HG03571 (cell line): ENCODE results near the gene DNAH14.
"Not testable (repeated sequence)": the region's sequence is repeated elsewhere in the genome, so short reads cannot be mapped to it uniquely, and the experiment has no call there.

ENCODE experiments used
- ATAC-seq: cut with Tn5 transposase; IDR thresholded peaks from one replicate; pipeline ENCODE4 v1.9.1; 2021; ENCODE audit not compliant: unreplicated experiment

Gene DNAH14

GRCh38 chr1:224929335-224930237, at the start of gene DNAH14:
Gene DNAH14, plus strand, starts transcription at chr1:224929675. Its CDS starts 23,028 bp downstream, at chr1:224952703.
- ATAC-seq, result no peak

DNA sequence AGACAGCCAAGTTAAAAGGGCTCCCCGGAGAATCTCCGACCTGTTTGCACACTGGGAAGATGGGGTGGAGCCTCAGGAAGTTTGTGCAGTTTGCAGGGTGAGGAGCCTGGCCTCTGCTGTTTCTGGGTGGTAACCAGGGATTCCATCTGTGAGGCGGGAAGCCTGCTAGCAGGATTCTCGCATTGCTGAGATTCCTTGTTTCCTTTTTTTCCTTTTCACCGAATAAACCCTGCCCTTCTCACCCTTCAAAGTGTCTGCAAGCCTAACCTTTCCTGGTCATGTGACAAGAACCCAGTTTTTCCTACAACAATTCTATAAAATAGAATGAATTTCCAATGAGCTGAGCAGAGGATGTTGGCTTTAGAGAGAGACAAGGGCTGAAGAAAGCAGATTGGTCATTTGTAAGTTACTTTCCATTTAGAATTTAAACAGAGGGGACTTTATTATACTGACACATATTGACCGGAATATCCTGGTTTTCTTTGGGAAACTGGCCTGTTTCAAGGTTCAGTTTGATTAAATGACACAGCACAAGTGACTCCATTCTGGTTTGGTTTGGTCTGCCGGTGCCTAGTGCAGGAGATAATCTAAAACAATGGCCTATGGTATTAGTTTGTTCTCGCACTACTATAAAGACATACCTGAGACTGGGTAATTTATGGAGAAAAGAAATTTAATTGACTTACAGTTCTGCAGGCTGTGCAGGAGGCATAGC, 48.7 kb upstream of the DNAH14 start:
- no peak for ATAC-seq

DNA sequence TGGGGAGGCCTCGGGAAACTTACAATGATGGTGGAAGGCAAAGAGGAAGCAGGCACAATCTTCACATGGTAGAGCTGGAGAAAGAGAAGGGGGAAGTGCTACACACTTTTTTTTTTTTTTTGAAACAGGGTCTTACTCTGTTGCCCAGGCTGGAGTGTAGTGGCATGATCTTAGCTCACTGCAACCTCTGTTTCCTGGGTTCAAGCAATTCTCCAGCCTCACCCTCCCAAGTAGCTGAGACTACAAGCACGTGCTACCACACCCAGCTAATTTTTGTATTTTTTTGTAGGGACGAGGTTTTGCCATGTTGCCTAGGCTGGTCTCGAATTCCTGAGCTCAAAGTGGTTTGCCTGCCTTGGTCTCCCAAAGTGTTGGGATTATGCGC, 48.2 kb upstream of the DNAH14 start:
- ATAC-seq, result not testable (repeated sequence)

- ATAC-seq, result no peak
Measured at GRCh38 chr1:224881762-224882211, 47.7 kb upstream of the DNAH14 start.

DNA sequence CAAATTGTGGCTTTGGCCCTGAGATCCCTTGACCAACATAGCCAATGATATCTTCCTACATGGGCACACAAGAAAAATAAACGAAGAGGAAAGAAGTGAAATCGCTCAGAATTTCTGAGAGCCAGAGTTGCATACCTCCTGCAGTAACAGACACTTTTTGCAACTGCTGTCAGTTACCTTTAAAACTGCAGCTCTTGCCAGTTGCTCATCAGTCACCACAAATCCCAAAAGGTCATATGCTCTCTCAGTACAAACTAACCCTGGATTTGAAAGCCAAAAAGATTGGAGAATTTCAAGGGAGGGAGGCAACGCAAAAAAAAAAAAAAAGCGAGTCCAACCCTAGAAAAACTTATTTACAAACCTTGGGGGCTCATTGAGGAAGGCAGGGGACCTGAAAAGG, 47.2 kb upstream of the DNAH14 start:
- ATAC-seq, result no peak

DNA sequence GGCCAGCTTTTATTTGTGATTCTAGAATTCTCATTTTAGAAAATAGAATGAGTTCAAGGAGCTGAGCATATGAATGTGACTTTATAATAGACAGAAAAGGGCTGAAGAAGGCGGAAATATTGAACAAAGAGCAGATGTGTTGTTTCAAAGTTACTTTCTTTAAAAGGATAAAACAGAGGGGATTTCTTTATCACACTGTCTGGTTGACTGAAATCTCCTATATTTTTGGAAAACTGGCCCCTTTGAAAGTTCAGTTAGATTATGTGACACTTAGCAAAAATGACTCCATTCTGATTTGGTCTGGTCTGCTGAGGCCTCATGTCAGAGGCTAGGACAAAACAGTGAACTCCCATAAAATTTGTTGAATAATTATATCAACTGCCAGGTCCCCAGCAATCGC, 46.4 kb upstream of the DNAH14 start:
- no peak for ATAC-seq

DNA sequence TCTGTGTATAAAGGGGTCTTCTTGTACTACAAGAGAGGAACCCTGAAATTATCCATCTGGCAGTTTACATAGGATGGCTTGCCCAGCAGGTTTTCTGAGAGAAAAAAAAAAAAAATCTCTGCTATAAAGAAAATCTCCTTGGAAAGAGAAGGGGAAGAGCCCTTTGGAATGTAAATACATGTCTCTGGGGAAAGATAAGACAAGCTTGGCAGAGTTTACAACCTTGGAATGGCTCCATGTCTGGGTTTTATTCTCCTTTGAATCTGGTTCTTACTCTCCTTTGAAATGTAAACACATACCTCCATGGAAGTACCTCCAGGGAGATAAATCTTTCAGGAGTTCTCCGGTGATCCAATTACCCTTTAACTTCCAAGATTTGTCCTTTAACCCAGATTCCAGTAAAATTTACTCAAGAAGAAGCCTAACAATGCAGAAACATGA, 45.1 kb upstream of the DNAH14 start:
- ATAC-seq, result no peak

DNA sequence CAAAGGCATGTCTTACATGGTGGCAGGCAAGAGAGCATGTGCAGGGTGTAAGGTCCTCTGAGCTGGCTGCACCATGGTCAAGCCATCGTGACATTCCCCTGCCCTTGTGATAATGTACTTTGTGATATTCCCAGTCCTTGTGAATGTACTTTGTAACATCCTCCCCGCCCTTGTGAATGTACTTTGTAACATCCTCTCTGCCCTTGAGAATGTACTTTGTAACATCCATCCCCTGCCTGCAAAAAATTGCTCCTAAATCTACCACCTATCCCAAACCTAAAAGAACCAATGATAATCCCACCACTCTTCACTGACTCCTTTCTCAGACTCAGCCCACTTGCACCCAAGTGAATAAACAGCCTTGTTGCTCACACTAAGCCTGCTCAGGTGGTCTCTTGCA, 44.1 kb upstream of the DNAH14 start:
- ATAC-seq, result not testable (repeated sequence)

DNA sequence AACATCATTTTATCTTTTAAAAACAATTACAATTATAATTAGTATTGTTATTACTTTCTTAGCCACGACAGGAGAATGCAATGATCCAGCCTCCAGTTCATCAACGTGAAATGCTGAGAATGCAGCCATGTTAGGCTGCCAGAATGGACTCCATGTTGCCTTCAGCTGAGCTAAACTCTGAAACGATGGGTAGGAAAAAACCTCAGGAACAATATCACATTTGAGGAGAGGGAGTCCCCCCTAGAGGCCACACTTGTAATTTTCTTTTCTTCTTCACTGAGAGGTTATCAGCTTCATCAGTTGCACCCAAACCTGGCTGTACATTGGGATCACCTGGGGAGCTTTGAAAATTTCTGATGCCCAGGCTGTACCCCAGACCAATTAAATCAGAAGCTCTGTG, 34.6 kb upstream of the DNAH14 start:
- no peak for ATAC-seq

DNA sequence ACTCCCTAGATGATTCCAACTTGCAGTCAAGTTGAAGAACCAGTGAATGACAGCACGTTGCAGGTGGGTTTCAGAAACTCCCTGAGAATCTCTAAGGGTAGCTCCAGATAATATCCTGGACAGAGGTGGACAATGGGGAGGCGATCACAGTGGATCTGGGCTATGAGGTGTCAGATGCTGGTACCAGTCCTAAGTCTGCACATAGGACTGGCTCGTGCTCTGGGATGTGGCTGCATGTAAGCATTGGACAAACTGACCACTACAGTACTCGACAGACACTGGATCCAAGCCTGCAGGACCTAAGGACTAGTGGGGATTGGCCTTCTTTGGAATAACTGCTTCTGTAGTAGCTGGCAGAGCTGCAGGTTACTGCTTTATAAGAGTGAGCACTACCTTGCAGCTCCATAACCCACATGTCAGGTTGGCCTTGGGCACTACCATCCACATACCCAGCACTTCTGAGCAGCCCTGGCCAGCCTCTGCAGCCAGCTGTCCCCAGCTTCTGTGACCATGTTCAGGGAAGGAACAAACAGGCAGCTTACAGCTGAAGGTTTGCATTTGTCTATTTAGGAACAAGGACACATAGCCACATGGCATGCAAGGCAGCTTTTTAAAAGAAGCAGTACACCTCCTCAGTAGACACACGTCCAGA, 33.2 kb upstream of the DNAH14 start:
- ATAC-seq, result no peak

DNA sequence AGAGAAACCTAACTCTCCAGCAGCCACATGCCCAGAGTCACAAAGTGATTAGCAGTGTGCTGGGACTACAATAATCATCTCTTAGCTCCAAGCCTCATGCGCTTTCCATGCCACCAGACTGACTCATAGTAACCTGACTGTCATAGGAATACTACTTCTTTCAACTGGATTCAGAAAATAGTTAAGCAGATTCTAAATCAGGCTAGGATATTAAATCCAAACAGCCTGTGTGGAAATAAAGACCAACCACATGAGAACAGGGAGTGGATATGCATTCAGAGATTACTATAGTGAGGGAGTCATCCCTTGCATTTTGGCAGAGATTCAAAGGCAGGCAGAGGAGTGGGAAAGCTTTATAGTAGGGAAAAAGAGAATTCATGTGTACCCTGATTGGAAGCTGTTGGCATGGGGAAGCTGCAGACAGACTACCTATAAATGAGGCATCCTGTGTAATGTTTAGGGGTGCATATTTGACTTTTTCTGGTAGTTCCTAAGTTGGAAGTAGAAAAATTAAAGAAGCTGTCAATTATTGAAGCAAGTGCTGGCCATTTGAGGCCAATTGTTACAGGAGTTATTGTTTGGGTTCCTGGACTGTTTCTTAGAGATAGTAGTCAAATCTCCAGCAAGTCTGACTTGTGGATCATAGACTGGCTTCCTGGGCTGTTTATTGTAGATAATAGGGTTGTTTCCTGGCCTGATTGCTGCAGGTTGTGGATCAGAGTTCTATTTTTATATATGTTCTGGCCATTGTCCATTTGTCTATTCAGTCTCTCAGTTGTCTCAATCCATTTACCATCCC, 31.7 kb upstream of the DNAH14 start:
- ATAC-seq, result no peak

- no peak for ATAC-seq
Measured at GRCh38 chr1:224898937-224899336, 30.5 kb upstream of the DNAH14 start.

DNA sequence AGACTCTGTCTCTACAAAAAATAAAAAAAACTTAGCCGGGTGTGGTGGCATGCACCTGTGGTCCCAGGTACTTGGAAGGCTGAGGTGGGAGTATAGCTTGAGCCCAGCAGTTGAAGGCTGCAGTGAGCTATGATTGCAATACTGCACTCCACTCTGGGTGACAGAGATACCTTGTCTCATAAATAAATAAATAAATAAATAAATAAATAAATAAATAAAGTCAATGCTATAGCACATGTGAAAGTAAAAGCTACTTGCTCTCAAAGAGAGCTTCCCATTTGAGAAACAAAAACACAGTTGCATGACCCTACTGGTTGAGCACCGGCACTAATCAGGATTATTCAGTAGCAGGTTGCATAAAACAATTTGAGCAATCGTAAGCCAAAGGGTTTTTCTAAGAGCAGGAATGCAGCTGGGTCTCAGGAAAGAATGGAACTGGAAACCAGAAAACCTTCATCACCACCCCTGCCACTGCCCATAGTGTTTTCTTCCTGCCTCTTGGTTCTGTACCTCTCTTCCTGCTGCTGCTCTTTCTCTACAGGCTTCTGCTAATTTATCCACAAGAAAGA, 29.3 kb upstream of the DNAH14 start:
- ATAC-seq, result no peak

- no peak for ATAC-seq
Measured at GRCh38 chr1:224901087-224901810, 28.2 kb upstream of the DNAH14 start.

- no peak for ATAC-seq
Measured at GRCh38 chr1:224903955-224904354, 25.5 kb upstream of the DNAH14 start.

DNA sequence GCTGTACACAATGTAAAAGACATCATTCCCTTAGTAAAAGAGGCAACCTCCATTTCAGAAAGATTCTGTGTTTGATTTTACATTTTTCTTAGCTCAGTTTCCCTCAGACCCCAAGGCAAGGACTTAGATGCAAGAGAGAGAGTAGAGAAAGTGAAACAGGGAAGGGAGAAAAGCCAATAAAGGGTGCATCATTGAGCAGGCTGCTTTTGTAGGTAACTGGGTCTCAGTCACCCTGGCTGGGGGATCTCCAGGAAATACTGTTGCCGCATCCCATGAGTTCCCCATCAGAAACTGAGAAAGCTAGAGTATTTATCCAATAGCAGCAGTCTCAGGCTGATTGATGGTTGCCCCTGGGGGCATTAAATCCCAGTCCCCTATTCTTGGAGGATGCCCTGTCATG, 23.1 kb upstream of the DNAH14 start:
- ATAC-seq, result no peak

GRCh38 chr1:224911217-224911616, 18.3 kb upstream of the DNAH14 start:
- ATAC-seq, result no peak

DNA sequence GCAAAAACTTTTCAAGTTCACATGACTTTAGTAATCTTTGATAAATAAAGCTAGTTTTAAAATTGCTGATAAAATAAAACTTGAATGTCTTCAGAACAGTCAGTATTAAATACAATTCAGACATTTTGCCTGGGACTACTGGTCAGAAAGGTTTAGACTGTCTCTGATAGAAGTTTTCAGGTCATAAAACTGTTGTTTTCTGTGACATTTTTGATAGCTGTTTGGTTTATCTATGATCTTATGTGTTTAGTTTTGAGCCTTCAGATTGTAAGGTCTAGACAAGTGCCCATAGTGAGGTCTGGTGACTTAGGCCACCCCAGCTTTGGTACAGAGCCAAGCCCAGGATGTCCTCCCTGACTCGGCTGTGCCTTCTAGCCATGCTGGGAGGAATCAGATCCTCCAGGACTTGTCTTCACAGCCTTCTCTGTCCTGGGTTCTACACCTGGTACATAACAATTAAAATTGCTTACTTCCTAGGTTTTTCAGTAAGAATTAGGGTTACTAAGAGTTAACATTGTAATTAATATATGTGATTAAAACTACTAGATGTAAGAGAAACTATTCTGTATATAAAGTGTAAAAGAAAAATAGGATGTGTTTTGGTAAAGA, 15.1 kb upstream of the DNAH14 start:
- no peak for ATAC-seq

GRCh38 chr1:224919508-224919907, 10.0 kb upstream of the DNAH14 start:
- ATAC-seq, result no peak
